Measurements from ENCODE around the gene SKOR1.

SKOR1 gene, protein sequence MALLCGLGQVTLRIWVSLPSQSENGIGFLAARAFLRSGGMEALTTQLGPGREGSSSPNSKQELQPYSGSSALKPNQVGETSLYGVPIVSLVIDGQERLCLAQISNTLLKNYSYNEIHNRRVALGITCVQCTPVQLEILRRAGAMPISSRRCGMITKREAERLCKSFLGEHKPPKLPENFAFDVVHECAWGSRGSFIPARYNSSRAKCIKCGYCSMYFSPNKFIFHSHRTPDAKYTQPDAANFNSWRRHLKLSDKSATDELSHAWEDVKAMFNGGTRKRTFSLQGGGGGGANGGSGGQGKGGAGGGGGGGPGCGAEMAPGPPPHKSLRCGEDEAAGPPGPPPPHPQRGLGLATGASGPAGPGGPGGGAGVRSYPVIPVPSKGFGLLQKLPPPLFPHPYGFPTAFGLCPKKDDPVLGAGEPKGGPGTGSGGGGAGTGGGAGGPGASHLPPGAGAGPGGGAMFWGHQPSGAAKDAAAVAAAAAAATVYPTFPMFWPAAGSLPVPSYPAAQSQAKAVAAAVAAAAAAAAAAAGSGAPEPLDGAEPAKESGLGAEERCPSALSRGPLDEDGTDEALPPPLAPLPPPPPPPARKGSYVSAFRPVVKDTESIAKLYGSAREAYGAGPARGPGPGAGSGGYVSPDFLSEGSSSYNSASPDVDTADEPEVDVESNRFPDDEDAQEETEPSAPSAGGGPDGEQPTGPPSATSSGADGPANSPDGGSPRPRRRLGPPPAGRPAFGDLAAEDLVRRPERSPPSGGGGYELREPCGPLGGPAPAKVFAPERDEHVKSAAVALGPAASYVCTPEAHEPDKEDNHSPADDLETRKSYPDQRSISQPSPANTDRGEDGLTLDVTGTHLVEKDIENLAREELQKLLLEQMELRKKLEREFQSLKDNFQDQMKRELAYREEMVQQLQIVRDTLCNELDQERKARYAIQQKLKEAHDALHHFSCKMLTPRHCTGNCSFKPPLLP

DNA sequence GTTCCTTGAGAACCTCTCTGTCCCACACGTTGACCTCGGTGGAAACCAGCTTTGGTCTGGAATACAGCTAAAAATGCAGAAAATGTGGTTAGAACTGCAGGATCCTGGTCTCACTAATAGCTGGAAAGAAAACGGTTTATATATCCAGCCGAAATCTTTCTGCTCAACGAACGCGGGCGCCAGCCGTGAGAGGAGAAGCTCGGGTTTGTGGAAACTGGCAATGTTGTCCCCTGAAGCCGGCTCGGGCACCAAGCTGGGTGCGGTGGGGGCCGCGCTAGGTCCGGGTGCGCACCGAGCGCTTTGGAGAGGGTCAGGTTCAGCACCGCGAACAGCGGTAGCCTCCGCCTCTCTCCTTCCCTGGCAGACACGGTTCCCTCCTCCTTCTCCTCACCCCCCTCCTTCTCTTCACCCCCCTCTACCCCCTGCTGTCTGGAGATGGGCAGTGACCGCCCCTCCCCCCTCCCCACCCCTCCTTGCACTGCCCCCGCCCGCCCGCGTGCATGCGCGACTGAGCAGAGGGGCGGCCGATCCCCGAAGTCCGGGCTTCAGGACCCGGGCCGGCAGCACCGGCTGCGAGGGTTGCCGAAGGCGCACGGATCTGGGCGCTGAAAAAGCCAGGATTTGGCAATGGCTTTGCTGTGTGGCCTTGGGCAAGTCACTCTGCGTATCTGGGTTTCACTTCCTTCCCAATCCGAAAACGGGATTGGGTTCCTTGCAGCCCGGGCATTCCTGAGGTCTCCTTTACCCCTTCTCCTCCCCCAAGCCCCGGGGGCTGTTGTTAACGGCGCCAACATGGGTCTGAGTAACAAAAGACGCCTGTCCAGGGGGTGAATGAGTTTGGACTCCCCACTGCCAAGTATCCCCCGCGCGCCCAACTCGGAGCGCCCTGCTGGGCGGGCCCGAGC is at the start of gene SKOR1:
TSS of gene SKOR1 (plus strand) at position 534 of the 905 bp plus-strand sequence. CDS start at position 628, 94 bp downstream.
- no peak for DNase-seq (ENCODE audit: low read depth in 2 of 2)

DNA sequence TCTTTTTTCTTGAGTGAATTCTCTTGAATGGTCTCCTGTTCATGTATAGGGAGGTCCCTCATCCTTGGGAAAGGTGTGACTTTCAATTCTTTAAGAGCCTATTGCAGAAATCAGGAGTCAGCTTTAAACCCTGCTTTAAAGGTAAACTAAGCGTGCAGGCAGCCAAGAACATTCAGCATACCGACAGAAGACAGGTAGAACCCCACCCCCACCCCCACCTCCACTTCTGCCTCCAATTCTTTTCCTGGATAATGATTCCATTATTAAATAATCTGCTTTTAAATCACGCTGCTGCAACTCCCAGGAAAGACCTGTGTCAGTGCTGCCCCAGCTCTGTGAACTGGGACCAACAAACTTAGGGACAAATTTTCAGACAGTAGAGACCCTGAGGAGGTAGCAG is 49.3 kb upstream of the SKOR1 start:
- no peak for DNase-seq (ENCODE audit: low read depth in 2 of 2)

DNA sequence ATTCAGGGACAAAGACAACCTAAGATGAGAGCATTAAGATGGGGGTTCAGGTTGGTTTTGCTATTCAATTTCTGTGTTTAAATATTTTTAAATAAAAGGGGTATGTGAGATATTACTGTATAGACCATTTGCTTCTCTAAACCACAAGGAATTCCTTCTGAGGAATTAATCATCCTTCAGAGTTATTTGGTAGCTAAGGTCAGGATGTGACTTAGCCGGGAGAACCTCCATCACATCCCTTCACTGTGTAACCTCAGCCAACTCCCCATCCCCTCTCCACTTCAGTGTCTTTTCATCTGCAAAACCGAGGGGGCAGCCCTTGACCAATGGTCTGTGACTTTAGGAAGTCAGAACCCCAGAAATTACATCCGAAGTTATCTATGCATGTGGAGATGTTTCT is 48.7 kb upstream of the SKOR1 start:
- no peak for DNase-seq (ENCODE audit: low read depth in 2 of 2)

DNA sequence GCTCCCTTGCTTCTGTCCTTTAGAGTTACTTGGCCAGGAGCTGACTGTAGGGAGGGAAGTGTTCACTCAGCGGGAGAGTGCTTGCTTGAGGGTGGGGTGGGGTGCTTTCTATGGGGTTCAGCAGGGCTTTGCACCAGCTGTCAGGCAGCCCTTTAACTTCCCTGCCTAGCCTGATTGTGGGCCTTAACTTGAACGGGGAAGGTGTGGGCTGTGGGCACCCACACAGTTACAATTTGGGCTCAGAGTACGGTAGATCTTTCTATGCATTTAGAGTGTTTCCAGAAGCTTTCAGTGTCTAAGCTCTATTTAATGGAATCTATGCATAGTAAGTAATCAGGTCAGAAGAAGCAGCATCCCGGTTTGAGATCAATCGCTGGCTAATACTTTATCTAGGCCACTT is 48.2 kb upstream of the SKOR1 start:
- no peak for DNase-seq (ENCODE audit: low read depth in 2 of 2)

DNA sequence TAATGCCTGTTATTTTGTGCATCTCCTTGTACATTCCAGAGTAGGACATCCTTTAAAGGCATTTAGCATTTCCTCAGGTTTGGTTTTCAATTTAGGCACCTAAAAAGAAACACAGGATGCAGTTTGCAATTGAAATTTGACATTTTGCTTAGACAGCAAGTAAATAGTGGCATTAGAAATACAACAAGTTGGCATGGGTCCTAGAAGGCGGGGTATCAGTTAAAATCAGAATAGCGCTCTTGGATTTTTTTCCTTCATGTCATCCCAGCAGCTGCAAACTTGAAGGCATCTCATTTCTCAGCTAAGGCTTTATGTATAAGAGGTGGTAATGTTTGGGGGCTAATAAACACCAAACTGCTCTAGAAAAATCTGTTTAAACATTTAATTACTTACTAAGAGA is 47.5 kb upstream of the SKOR1 start:
- DNase-seq (ENCODE audit: low read depth in 2 of 2) = no peak

DNA sequence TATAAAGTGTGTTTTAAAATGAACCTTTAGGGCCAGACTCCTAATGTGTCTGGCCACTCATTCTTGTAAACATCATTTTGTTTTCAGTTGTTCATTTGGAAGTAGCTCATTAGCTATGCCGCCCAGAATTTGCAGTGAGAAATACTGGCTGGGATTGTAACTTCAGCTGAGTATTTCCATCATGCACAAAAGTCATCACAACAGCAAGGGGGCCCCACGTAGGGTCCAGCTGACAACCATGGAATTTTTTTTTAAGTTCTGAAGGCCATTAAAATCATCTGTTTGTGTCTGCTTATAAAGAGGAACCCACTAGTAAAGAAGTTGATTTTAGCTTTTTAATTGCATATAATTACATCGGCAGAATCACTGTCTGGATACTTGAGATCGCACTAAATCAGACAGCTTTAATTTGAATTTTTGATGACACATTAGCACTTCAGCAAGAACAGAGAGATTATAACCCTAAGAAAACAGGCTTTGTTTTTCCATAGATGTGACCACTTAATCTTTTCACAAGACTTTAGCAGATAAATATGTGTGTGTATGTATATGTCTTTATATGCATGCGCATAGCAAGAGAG is 46.3 kb upstream of the SKOR1 start:
- DNase-seq (ENCODE audit: low read depth in 2 of 2) = no peak

DNA sequence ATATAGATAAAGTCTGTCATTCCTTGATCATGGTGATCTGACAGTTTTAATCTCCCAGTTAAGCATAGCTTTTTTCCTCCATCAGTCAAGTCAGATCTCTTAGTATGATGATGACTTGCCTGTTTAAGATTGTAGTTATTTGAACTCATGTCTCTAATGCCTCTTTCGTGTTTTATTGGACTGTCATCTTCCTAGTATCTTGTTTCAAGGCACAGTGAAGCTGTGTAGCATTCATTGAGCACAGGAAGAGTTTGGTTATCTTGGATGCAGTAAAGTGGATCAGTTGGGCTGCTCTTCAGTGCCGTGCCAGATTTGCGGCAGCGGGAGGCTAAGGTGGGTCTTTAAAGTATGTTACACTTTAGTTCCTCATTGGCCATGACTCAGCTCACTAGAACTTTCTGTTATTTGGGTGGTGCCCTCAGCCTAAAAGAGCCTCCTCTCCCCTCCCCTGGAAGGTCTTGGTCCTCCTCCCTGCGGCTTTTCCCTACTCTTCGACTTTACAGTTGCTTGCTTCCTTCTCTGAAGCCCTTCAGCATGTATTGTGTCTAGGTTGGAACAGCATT is 45.7 kb upstream of the SKOR1 start:
- DNase-seq (ENCODE audit: low read depth in 2 of 2) = no peak

DNA sequence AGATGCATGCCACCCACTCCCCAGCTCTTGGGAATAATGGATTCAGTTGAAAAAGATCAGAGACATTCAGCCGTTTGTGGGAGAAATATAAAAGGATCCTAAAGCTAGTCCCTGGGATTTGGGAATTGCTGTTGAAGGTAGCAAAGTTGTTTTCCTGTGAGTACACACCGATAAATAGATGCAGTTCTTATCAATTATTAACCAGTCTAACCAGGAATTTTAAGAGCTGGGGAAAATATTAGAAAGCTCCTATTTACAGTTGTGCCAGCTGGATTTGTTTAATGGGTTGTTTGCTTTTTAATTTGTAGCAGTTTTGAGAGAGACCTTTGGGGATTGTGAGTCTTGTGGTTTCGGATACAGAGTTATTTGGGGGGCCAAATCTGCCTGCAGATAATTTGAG is 44.2 kb upstream of the SKOR1 start:
- no peak for DNase-seq (ENCODE audit: low read depth in 2 of 2)

DNA sequence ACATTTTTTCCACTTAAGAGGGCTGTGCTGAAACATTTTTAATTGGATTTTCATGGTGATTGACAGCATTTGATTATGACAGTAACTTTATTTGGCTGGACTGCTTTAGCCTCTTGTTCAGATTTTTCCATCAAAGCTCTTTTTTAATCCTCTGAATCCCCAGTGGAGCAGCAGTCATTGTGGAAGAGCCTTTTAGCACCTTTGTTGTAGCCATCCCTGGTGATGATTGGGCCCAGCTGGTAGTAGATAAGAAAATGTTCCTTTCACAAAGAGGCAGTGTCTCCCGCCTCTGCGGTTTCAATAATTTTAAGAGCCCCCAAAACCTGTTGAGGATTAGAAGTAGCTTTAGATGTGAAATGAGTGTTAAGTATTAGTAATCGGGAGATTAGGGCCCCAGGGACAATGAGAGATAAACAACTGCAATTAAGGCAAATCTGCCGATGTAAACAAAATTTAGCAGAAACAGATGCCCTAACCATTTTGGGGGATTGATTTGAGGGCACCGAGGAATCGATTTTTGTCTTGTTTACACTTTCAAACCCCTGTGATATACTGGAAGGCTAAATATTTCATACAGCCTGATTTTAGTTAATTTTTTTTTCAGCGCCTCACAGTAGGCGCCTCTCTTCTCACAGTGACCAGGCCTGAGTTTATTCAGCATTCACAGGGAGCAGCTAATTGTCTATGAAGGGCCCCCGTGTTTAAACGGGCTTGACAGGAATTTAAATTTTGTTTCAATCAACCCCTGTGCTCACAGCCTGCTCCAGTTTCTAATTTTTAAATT is 43.2 kb upstream of the SKOR1 start:
- no peak for DNase-seq (ENCODE audit: low read depth in 2 of 2)

DNA sequence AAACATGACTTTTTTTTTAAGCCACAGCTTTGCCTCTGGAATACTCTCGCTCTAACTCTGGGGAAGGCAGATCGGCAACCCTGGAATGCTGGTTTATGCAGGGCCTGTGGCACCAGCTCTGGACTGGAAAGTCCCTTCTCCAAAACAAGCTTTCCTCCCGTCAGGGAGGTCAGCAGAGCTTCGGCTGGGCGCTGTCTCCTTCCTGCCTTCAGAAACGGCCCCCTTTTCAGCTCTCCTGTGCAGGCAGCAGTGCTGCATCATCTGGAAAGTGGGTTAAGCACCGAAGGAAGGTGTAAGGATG is 42.7 kb upstream of the SKOR1 start:
- no peak for DNase-seq (ENCODE audit: low read depth in 2 of 2)

DNA sequence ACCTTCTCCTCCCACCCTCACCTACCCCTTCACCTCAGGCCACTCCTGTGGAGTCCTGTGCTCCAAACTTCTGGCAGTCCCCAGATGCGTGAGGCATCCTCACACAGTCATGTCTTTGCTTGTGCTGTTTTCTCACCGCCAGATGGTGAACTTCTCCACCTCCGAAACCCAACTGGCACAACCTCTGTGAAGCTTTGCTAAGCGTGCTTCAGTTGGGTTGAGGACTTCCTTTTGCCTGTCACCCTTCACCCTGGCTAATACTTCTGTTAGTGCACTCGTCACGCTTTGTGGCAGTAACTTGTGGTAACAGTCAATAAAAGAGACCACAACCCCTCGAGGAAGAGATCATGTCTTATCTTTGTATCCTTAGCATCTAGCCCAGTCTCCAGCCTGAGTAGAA is 42.0 kb upstream of the SKOR1 start:
- DNase-seq (ENCODE audit: low read depth in 2 of 2) = peak; percentile 14 to 24

DNA sequence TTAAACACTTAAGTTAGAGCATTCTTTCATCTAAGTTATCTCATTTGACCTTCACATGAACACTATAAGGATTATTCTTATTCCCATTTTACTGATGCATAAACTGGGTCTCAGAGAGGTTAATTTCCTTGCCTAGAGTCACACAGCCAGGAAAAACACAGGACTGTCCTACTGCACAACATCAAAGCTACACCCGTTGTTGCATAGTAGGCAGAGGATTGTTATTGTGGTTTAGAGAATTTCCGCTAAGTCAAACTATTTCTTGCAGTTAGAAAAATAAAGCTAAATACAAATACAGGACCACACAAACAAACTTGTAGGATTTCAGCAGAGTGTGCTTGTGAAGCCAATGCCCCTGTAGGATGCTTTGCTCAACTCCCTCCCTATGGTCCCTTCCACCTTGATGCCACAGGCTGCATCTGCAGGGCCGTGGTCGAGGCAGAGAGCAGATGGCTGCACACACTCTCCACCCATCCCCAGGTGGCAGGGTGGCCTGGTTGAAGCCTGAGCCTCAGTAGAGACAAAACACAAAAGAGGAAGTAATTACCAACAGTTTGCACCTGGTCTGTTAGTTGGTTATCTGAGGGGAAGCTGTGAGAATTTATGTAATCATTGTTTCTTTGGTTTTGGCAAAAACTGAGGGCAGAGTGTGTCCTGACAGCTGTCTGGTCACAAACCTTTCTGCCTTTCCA is 41.1 kb upstream of the SKOR1 start:
- no peak for DNase-seq (ENCODE audit: low read depth in 2 of 2)

DNA sequence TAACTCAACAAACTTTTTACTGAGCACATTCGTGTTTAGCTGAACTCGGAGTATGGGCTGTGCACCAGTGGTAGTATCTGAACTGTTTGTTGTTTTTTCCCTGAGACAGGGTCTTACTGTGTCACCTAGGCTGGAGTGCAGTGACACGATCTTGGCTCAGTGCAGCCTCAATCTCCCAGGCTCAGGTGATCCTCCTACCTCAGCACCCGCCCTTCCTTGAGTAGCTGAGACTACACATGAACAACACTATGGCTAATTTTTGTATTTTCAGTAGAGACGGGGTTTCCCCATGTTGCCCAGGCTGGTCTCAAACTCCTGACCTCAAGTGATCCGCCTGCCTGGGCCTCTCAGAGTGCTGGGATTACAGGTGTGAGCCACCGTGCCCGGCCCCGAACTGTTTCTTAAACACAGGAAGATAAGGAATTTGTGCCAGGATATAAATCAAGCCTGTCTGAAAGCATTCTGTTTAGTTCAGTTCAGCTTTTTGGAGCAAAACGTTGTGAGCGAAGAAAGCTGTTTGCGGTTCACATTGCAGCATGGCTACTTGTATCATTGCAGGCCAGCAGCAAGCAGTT is 40.4 kb upstream of the SKOR1 start:
- DNase-seq (ENCODE audit: low read depth in 2 of 2) = no peak

DNA sequence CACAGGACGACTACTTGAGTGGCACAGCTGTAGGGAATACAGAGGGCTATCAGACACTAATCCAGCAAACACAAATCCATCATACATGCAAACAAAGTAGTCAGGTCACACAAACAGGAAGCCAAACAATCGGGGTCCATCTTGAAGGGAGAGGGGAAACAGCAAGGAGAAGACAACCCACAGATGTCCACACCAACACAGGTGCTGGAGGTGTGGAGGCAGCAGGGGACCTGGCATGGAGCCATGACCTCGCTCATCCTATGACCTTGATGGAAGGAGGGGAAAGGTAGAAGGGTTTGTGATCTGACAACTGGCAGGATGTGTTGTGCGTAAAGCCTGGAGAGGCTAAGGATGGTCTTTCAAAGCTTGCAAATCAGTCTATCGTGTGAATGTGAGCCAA is 39.9 kb upstream of the SKOR1 start:
- no peak for DNase-seq (ENCODE audit: low read depth in 2 of 2)

DNA sequence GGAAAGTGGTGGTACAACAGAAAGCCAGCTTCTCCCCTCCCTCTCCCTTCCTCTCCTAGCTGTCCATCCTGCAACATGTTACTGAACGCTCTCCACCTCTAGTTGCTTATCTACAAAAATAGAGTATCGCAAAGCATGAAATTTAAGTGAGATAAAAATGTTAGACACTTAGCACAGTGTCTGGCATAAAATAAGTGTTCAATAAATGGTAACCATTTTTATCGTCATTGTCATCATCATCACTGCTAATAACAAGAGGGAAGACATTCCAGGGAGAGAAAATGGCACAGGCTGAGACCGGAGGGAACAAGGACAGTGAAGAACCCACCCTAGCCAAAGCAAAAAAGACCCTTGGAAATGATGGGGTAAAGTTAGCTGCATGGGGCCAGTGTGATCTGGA is 38.7 kb upstream of the SKOR1 start:
- DNase-seq (ENCODE audit: low read depth in 2 of 2) = no peak

DNA sequence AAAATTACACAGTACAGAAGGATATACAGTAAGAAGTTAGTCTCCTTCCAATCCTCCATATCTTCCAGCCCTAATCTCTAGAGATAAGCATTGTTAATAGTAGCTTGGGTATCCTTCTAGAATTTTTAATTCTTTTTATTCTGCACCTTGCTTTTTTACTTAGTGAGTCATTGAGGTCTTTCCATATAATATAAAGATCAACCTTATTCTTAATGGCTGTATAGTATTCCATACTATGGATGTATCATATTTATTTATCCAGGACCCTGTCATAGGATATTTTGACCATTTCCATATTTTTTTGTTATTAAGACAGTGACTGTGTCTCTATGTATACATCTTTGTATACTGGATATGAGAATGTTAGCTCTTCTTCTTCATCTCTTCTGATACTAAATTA is 36.3 kb upstream of the SKOR1 start:
- no peak for DNase-seq (ENCODE audit: low read depth in 2 of 2)

DNA sequence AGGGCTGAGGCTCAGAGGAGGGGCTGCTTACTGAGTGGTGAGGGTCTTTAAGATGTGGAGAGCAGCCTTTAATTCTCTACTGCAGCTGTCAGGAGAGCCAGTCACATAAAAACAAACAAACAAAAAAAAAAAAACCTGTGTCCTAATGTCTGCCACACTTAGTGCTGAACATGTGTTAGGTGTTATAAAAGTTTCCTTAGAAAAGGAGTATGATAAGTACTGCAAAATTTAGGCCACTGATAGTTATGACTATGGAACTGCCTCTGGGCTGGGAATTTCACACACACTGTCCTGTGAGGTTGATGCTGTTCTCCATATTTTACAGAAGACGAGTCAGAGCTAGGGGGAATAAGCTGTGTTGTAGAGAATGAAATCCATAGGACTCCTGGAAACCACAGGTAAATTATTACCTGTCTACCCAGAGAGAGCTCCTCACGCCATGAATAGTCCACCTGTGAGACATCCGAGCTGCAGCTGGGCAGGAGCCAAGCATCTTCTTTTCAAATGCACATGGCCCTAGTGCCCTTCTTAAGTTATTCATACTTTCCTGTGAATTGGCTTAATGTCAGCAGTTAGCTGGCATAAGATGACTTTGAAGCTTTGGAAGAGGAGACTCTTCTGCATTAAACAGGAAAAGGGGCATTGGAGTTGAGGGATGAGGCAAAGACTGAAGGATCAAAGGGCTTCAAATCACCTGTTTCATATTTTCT is 34.5 kb upstream of the SKOR1 start:
- DNase-seq (ENCODE audit: low read depth in 2 of 2) = no peak

DNA sequence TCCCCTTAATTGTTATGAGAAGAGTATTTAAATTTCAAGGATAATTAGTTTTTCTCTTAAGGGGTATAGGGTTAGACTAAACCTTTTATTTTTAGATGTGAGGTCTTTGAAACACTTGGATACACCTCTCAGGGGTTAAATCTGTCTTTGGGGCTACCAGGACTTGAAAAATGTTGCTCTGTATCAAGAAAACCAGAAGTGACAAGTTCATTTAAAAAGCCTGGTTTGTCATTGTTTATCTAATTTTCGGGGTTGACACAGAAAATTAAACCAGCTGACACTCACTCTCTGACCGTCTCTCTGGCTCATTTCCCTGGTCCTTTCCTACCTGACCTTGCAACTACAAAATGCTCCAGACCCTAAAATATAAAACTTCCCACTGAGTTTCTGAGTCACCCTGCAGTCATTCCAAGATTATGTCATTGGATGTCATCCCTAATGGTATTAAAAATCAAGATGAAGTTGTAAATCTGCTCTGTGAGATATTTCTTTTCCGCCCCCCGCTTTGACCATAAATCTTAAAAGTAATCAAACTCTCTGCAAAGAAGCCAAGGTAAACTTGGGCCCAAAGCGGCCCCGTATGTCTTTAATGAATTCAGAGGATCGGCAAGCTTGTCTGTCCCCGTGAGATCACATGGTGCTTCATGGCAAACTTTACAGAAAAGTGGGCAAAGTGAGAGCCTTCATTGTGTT is 32.9 kb upstream of the SKOR1 start:
- no peak for DNase-seq (ENCODE audit: low read depth in 2 of 2)
